Measurements from ENCODE around the gene LCMT1. TPM values are rescaled to one million over a fixed set of nuclear protein-coding genes. Genes with fewer than 3 reads are reported as not detected.

LCMT1 gene
- total and polyA plus RNA-seq, 4 donors = 21.0 to 34.8 (median 31.0) TPM

- no peak overlapping the region for H3K9ac ChIP-seq (ENCODE audit: insufficient read depth in 1 of 2, low read length in 2 of 2)
- no peak overlapping the region for H3K4me3 ChIP-seq
- TF ChIP-seq, protein P1, sequence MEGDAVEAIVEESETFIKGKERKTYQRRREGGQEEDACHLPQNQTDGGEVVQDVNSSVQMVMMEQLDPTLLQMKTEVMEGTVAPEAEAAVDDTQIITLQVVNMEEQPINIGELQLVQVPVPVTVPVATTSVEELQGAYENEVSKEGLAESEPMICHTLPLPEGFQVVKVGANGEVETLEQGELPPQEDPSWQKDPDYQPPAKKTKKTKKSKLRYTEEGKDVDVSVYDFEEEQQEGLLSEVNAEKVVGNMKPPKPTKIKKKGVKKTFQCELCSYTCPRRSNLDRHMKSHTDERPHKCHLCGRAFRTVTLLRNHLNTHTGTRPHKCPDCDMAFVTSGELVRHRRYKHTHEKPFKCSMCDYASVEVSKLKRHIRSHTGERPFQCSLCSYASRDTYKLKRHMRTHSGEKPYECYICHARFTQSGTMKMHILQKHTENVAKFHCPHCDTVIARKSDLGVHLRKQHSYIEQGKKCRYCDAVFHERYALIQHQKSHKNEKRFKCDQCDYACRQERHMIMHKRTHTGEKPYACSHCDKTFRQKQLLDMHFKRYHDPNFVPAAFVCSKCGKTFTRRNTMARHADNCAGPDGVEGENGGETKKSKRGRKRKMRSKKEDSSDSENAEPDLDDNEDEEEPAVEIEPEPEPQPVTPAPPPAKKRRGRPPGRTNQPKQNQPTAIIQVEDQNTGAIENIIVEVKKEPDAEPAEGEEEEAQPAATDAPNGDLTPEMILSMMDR (IDR thresholded peaks at IDR 0.05; ENCODE audit: control extremely low read depth, extremely low read depth) = no peak
- H3K4me1 ChIP-seq (ENCODE audit: control insufficient read depth in 5 of 5, insufficient read depth in 5 of 5, low read length in 5 of 5) = peaks cover 0 to 11% (median 3%) of the 10 kb centered on the region in 5 donors
- peaks cover 0 to 2% (median 0%) of the 10 kb centered on the region in 4 donors for H3K9me3 ChIP-seq (ENCODE audit: control insufficient read depth in 4 of 4, insufficient read depth in 3 of 4, low read length in 3 of 4)
- peak overlapping the region in 1 of 2 donors; percentile 65 for H3K27ac ChIP-seq (ENCODE audit: low read depth in 1 of 2, low read length in 1 of 2)
- peak; percentile 22 to 61 (median 42) for DNase-seq
- no peaks in the 10 kb centered on the region for H3K36me3 ChIP-seq (ENCODE audit: control insufficient read depth in 4 of 4, insufficient read depth in 4 of 4, low read length in 4 of 4)
- WGBS, 2 donors = 82 to 86% methylated on average over 6 of the region's 6 CpGs
- ATAC-seq (ENCODE audit: insufficient read depth, low FRiP score) = no peak
- no peaks in the 10 kb centered on the region for H3K27me3 ChIP-seq (ENCODE audit: control insufficient read depth in 3 of 3, insufficient read depth in 3 of 3, low read length in 2 of 3)
These were observed 46.6 kb upstream of the LCMT1 start for GRCh38 chr16:25064937-25065336.

GRCh38 chr16:25065899-25066298 is 45.6 kb upstream of the LCMT1 start:
- Histone ChIP-seq H3K4me3 (no peak overlapping the region), H3K4me1 (ENCODE audit: control insufficient read depth in 5 of 5, insufficient read depth in 5 of 5, low read length in 5 of 5) (peaks cover 0 to 11% (median 3%) of the 10 kb centered on the region in 5 donors), H3K36me3 (ENCODE audit: control insufficient read depth in 4 of 4, insufficient read depth in 4 of 4, low read length in 4 of 4) (no peaks in the 10 kb centered on the region), H3K9ac (ENCODE audit: insufficient read depth in 1 of 2, low read length in 2 of 2) (no peak overlapping the region), H3K27me3 (ENCODE audit: control insufficient read depth in 3 of 3, insufficient read depth in 3 of 3, low read length in 2 of 3) (no peaks in the 10 kb centered on the region), H3K9me3 (ENCODE audit: control insufficient read depth in 4 of 4, insufficient read depth in 3 of 4, low read length in 3 of 4) (peaks cover 0 to 2% (median 0%) of the 10 kb centered on the region in 4 donors), H3K27ac (ENCODE audit: low read depth in 1 of 2, low read length in 1 of 2) (no peak overlapping the region)
- TF ChIP-seq, protein P1 (IDR thresholded peaks at IDR 0.05; ENCODE audit: control extremely low read depth, extremely low read depth) = no peak
- DNase-seq (peak in 1 of 3 donors; percentile 2), ATAC-seq (ENCODE audit: insufficient read depth, low FRiP score) (no peak)
- 89 to 94% methylated on average over 8 of the region's 8 CpGs for WGBS, 2 donors

DNA sequence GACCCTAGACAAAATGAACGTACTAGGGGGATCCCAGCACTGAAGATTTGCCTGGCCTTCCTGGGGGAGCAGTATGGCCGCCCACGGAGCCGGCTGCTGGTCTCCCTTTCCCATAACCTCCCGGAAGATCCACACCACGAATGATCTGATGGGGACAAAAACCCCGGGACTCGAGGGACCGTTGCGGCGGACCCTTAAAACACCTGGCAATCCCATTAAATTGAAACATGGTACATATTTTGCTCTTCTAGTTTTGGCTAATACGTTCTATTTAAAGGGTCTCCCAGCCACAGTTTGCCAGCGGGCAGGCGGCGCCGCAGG is 45.2 kb upstream of the LCMT1 start:
- Histone ChIP-seq H3K27me3 (ENCODE audit: control insufficient read depth in 3 of 3, insufficient read depth in 3 of 3, low read length in 2 of 3) (no peaks in the 10 kb centered on the region), H3K9ac (ENCODE audit: insufficient read depth in 1 of 2, low read length in 2 of 2) (peak overlapping the region in 1 of 2 donors; percentile 11), H3K27ac (ENCODE audit: low read depth in 1 of 2, low read length in 1 of 2) (peak overlapping the region; percentile 79 to 90), H3K36me3 (ENCODE audit: control insufficient read depth in 4 of 4, insufficient read depth in 4 of 4, low read length in 4 of 4) (no peaks in the 10 kb centered on the region), H3K9me3 (ENCODE audit: control insufficient read depth in 4 of 4, insufficient read depth in 3 of 4, low read length in 3 of 4) (peaks cover 0 to 2% (median 0%) of the 10 kb centered on the region in 4 donors), H3K4me1 (ENCODE audit: control insufficient read depth in 5 of 5, insufficient read depth in 5 of 5, low read length in 5 of 5) (peaks cover 0 to 11% (median 3%) of the 10 kb centered on the region in 5 donors), H3K4me3 (no peak overlapping the region)
- WGBS, 2 donors = 42 to 45% methylated on average over 16 of the region's 16 CpGs
- no peak for ATAC-seq (ENCODE audit: insufficient read depth, low FRiP score)
- TF ChIP-seq, protein P1 (IDR thresholded peaks at IDR 0.05; ENCODE audit: control extremely low read depth, extremely low read depth) = no peak
- no peak for DNase-seq

Measured in lung (tissue), 12 donors.